ENCODE measurements around the gene SLC25A2.
"Not testable (repeated sequence)": the region's sequence is repeated elsewhere in the genome, so short reads cannot be mapped to it uniquely, and the experiment has no call there.

The SLC25A2 gene

DNA sequence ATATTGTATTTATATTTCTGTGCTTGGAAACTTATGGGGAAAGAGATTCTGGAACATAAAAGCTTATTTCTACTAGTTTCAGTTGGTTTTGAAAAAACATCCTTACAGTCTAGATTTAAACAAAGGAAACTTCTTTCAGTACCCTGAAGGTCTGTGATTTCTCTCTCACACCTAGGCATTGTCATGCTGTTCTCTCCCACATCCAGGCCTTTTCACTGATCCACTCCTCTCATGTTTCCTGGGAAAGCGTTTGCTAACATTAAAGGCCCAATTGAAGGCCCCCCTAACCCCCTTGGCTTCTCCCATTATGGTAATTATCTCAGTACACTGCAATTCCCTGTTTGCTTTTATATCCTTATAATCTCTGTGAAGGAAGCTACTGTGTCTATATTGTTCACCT is 38.9 kb upstream of the SLC25A2 start:
- TF ChIP-seq EZH2phosphoT487 (conservative IDR thresholded peaks at IDR 0.05; ENCODE audit: low read length), result no peak
- TF ChIP-seq, protein P1, sequence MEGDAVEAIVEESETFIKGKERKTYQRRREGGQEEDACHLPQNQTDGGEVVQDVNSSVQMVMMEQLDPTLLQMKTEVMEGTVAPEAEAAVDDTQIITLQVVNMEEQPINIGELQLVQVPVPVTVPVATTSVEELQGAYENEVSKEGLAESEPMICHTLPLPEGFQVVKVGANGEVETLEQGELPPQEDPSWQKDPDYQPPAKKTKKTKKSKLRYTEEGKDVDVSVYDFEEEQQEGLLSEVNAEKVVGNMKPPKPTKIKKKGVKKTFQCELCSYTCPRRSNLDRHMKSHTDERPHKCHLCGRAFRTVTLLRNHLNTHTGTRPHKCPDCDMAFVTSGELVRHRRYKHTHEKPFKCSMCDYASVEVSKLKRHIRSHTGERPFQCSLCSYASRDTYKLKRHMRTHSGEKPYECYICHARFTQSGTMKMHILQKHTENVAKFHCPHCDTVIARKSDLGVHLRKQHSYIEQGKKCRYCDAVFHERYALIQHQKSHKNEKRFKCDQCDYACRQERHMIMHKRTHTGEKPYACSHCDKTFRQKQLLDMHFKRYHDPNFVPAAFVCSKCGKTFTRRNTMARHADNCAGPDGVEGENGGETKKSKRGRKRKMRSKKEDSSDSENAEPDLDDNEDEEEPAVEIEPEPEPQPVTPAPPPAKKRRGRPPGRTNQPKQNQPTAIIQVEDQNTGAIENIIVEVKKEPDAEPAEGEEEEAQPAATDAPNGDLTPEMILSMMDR (IDR thresholded peaks at IDR 0.05; ENCODE audit: insufficient read depth, low read length, poor library complexity, severe bottlenecking), result no peak
- Histone ChIP-seq H3K79me2 (ENCODE audit: insufficient read depth, low read length) (no peaks in the 10 kb centered on the region), H3F3A (ENCODE audit: insufficient read depth) (no peaks in the 10 kb centered on the region)

DNA sequence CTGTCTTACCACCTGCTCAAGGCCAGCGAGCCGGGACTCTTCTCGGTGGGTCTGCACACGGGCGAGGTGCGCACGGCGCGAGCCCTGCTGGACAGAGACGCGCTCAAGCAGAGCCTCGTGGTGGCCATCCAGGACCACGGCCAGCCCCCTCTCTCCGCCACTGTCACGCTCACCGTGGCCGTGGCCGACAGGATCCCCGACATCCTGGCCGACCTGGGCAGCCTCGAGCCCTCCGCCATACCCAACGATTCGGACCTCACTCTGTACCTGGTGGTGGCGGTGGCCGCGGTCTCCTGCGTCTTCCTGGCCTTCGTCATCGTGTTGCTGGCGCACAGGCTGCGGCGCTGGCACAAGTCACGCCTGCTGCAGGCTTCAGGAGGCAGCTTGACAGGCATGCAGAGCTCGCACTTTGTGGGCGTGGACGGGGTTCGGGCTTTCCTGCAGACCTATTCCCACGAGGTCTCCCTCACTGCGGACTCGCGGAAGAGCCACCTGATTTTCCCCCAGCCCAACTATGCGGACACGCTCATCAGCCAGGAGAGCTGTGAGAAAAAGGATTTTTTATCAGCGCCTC is 37.0 kb upstream of the SLC25A2 start:
- not testable (repeated sequence) for H3K79me2 ChIP-seq (ENCODE audit: insufficient read depth, low read length); H3K4me2 ChIP-seq (ENCODE audit: low read depth, low read length, poor library complexity, severe bottlenecking); H3K27ac ChIP-seq (ENCODE audit: low read depth, low read length); H4K20me1 ChIP-seq (ENCODE audit: low read depth, low read length); H3F3A ChIP-seq (ENCODE audit: insufficient read depth); H3K9ac ChIP-seq (ENCODE audit: low read length); H3K27me3 ChIP-seq (ENCODE audit: low read length); H3K9me2 ChIP-seq (replicated peaks; ENCODE audit: insufficient read depth, low read length); H3K36me3 ChIP-seq (ENCODE audit: low read length); H3K4me3 ChIP-seq (ENCODE audit: insufficient read depth, low read length, poor library complexity, severe bottlenecking); H3K9me3 ChIP-seq (ENCODE audit: insufficient read depth, low read length); H2AFZ ChIP-seq (ENCODE audit: low read depth, low read length, severe bottlenecking)

More for the DNA sequence above, 38.9 kb upstream of the SLC25A2 start:
- H3K36me3 ChIP-seq (ENCODE audit: low read length), result no peaks in the 10 kb centered on the region
- H3K9ac ChIP-seq (ENCODE audit: low read length), result no peak overlapping the region
- no peaks in the 10 kb centered on the region for H3K9me2 ChIP-seq (replicated peaks; ENCODE audit: insufficient read depth, low read length)
- H3K9me3 ChIP-seq (ENCODE audit: insufficient read depth, low read length), result no peaks in the 10 kb centered on the region
- no peak overlapping the region for H2AFZ ChIP-seq (ENCODE audit: low read depth, low read length, severe bottlenecking)
- no peak overlapping the region for H3K4me2 ChIP-seq (ENCODE audit: low read depth, low read length, poor library complexity, severe bottlenecking)
- H4K20me1 ChIP-seq (ENCODE audit: low read depth, low read length), result no peaks in the 10 kb centered on the region
- no peaks in the 10 kb centered on the region for H3K27me3 ChIP-seq (ENCODE audit: low read length)
- H3K4me3 ChIP-seq (ENCODE audit: insufficient read depth, low read length, poor library complexity, severe bottlenecking), result no peak overlapping the region
- no peak overlapping the region for H3K27ac ChIP-seq (ENCODE audit: low read depth, low read length)

DNA sequence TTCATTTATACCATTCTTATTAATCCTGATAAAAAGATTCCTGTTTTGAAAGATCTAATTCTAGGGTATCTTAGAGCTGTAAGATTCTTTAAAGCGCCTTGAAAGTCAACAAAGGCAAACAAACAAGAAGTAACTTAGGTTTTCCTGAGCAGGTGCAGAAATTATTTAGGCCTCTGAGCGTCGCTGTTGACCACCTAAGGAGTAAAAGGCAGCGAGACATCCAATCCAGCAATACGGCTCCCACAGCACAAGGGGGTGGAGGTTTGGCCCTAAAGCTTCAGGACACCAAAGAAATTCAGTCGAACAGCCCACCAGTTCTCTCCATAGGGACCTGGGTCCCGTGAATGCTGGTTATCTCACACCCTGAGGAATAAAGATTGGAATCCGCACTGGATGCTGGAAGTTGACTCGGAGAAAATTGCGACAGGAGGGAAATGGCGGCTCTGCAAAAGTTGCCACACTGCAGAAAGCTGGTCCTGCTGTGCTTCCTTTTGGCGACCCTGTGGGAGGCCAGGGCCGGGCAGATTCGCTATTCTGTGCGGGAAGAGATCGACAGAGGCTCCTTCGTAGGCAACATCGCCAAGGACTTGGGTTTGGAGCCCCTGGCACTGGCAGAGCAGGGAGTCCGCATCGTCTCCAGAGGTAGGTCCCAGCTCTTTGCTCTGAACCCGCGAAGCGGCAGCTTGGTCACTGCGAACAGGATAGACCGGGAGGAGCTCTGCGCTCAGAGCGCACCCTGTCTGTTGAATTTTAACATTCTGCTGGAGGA is 34.9 kb upstream of the SLC25A2 start, which contains the start of gene PCDHGA2:
Gene PCDHGA2, plus strand, starts transcription at position 223 of the 769 bp plus-strand sequence.
- H3K9ac ChIP-seq (ENCODE audit: low read length), result no peak within 1 kb of the TSS
- H2AFZ ChIP-seq (ENCODE audit: low read depth, low read length, severe bottlenecking), result no peak within 1 kb of the TSS
- no peaks in the 10 kb centered on the region for H3K9me3 ChIP-seq (ENCODE audit: insufficient read depth, low read length)
- H3K4me2 ChIP-seq (ENCODE audit: low read depth, low read length, poor library complexity, severe bottlenecking), result no peak within 1 kb of the TSS
- no peaks in the 10 kb centered on the region for H3K79me2 ChIP-seq (ENCODE audit: insufficient read depth, low read length)
- H3K4me3 ChIP-seq (ENCODE audit: insufficient read depth, low read length, poor library complexity, severe bottlenecking), result no peak within 1 kb of the TSS
- H3K27me3 ChIP-seq (ENCODE audit: low read length), result no peaks in the 10 kb centered on the region
- H4K20me1 ChIP-seq (ENCODE audit: low read depth, low read length), result no peaks in the 10 kb centered on the region
- no peaks in the 10 kb centered on the region for H3K9me2 ChIP-seq (replicated peaks; ENCODE audit: insufficient read depth, low read length)
- H3K27ac ChIP-seq (ENCODE audit: low read depth, low read length), result no peak within 1 kb of the TSS
- TF ChIP-seq EZH2phosphoT487 (conservative IDR thresholded peaks at IDR 0.05; ENCODE audit: low read length), result no peak
- TF ChIP-seq, protein P1 (IDR thresholded peaks at IDR 0.05; ENCODE audit: insufficient read depth, low read length, poor library complexity, severe bottlenecking), result no peak
- peaks cover 6% of the 10 kb centered on the region; the same call in 1 of the 2 replicates for H3K36me3 ChIP-seq (ENCODE audit: low read length)
- no peaks in the 10 kb centered on the region for H3F3A ChIP-seq (ENCODE audit: insufficient read depth)

DNA sequence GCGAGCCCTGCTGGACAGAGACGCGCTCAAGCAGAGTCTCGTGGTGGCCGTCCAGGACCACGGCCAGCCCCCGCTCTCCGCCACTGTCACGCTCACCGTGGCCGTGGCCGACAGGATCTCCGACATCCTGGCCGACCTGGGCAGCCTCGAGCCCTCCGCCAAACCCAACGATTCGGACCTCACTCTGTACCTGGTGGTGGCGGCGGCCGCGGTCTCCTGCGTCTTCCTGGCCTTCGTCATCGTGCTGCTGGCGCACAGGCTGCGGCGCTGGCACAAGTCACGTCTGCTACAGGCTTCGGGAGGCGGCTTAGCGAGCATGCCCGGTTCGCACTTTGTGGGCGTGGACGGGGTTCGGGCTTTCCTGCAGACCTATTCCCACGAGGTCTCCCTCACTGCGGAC is 28.7 kb upstream of the SLC25A2 start:
- not testable (repeated sequence) for H3K27me3 ChIP-seq (ENCODE audit: low read length); H3K27ac ChIP-seq (ENCODE audit: low read depth, low read length); H3K4me2 ChIP-seq (ENCODE audit: low read depth, low read length, poor library complexity, severe bottlenecking); H2AFZ ChIP-seq (ENCODE audit: low read depth, low read length, severe bottlenecking); H3K9ac ChIP-seq (ENCODE audit: low read length); H3K9me2 ChIP-seq (replicated peaks; ENCODE audit: insufficient read depth, low read length); H3K4me3 ChIP-seq (ENCODE audit: insufficient read depth, low read length, poor library complexity, severe bottlenecking); H4K20me1 ChIP-seq (ENCODE audit: low read depth, low read length); H3F3A ChIP-seq (ENCODE audit: insufficient read depth); H3K79me2 ChIP-seq (ENCODE audit: insufficient read depth, low read length); H3K36me3 ChIP-seq (ENCODE audit: low read length); H3K9me3 ChIP-seq (ENCODE audit: insufficient read depth, low read length)

All from SU-DHL-6 (cell line).